Measurements from ENCODE around the gene LRP2BP.

LRP2BP gene

GRCh38 chr4:185358514-185358913 is 37.2 kb downstream of the LRP2BP start:
- DNase-seq (ENCODE audit: low spot score): no peak
- in situ Hi-C loops (cut with MboI; ENCODE audit: low sequenced_read_pairs, unreplicated experiment): no loop called here

GRCh38 chr4:185357733-185358440 is 37.8 kb downstream of the LRP2BP start:
- no peak for TF ChIP-seq CTCF (IDR thresholded peaks at IDR 0.05; ENCODE audit: borderline replicate concordance, control extremely low read depth, extremely low read depth, insufficient read depth, missing control alignments)
- in situ Hi-C loops (cut with MboI; ENCODE audit: low sequenced_read_pairs, unreplicated experiment): no loop called here
- no peak for DNase-seq (ENCODE audit: low spot score)

More at GRCh38 chr4:185358514-185358913, 37.2 kb downstream of the LRP2BP start:
- TF ChIP-seq CTCF (IDR thresholded peaks at IDR 0.05; ENCODE audit: borderline replicate concordance, control extremely low read depth, extremely low read depth, insufficient read depth, missing control alignments): no peak

GRCh38 chr4:185357211-185357610 is 38.5 kb downstream of the LRP2BP start:
- in situ Hi-C loops (cut with MboI; ENCODE audit: low sequenced_read_pairs, unreplicated experiment): no loop called here
- DNase-seq (ENCODE audit: low spot score): no peak

GRCh38 chr4:185352741-185353140 is 43.0 kb downstream of the LRP2BP start:
- in situ Hi-C loops (cut with MboI; ENCODE audit: low sequenced_read_pairs, unreplicated experiment): no loop called here
- no peak for DNase-seq (ENCODE audit: low spot score)
- TF ChIP-seq CTCF (IDR thresholded peaks at IDR 0.05; ENCODE audit: borderline replicate concordance, control extremely low read depth, extremely low read depth, insufficient read depth, missing control alignments): no peak

More at GRCh38 chr4:185357211-185357610, 38.5 kb downstream of the LRP2BP start:
- no peak for TF ChIP-seq CTCF (IDR thresholded peaks at IDR 0.05; ENCODE audit: borderline replicate concordance, control extremely low read depth, extremely low read depth, insufficient read depth, missing control alignments)

- no peak for DNase-seq (ENCODE audit: low spot score)
- TF ChIP-seq CTCF (IDR thresholded peaks at IDR 0.05; ENCODE audit: borderline replicate concordance, control extremely low read depth, extremely low read depth, insufficient read depth, missing control alignments): no peak
- in situ Hi-C loops (cut with MboI; ENCODE audit: low sequenced_read_pairs, unreplicated experiment): no loop called here
Measured at GRCh38 chr4:185352202-185352601, 43.5 kb downstream of the LRP2BP start.

- no peak for TF ChIP-seq CTCF (IDR thresholded peaks at IDR 0.05; ENCODE audit: borderline replicate concordance, control extremely low read depth, extremely low read depth, insufficient read depth, missing control alignments)
- no peak for DNase-seq (ENCODE audit: low spot score)
- in situ Hi-C loops (cut with MboI; ENCODE audit: low sequenced_read_pairs, unreplicated experiment): no loop called here
Measured at GRCh38 chr4:185351691-185352090, 44.0 kb downstream of the LRP2BP start.

Measured in GM13976 (cell line).